Stimulated activated effector memory CD8-positive, alpha-beta T cell treated with anti-CD3 and anti-CD28 coated beads, Interleukin-12 subunit alpha, Interleukin-12 subunit beta, amount 100 ng/mL, for 72 hours (primary cell): ENCODE measurements around the gene PROK1.

Source experiments
- ATAC-seq: fragments of 150-1000 bp; cut with Tn5 transposase; 2 replicates; pipeline ENCODE4 v1.10.0; 2021
- DNase-seq, 2 donors: peaks; one replicate each; pipeline ENCODE4 v3.0.0; 2021 to 2022; ENCODE audit warnings: low spot score in 2 of 2
- H3K27ac Mint-ChIP-seq: one replicate; pipeline ENCODE4 v1.8.0; 2022; ENCODE audit warnings: mild to moderate bottlenecking, mixed read lengths
- H3K36me3 Mint-ChIP-seq: one replicate; pipeline ENCODE4 v1.8.0; 2022; ENCODE audit warnings: mild to moderate bottlenecking, mixed read lengths
- H3K4me1 Mint-ChIP-seq: one replicate; pipeline ENCODE4 v1.8.0; 2022; ENCODE audit warnings: mixed read lengths
- H3K4me3 Mint-ChIP-seq: one replicate; pipeline ENCODE4 v1.8.0; 2022; ENCODE audit warnings: mild to moderate bottlenecking, mixed read lengths
- H3K9me3 Mint-ChIP-seq: one replicate; pipeline ENCODE4 v1.8.0; 2022; ENCODE audit warnings: mixed read lengths

The PROK1 gene

DNA sequence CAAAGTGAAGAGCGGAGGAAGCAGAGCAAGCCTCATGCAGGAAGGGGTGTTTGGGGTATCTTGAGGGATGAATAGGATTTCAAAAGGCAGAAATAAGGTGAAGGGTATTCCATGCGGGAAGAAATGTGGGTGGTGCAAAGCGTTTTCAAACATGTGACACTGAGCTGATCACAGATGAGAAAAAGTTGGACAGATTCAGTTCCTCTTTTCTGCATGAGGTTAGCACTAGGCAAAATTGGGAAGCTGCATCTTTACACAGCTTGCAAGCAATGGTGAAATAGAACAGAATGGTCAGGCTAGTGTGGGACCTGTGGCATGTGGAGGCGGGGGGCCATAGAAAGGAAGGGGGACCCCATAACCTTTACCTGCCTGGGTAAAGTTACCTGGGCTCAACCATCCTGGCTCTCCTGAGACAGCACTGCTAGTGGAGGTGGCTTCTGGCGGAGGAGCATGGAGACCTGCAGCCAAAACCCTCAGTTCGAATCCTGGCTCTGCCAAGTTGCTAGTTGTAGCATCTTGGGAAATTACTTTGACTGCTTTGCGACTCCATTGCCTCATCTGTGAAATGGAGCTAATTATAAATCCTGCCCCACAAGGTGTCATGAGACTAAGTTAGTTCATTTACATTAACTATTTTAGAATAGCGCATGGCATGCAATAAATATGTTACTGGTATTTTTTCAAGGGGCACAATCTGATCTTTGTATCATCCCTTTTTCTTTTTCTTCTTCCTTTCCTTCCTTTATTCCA, 51.6 kb downstream of the PROK1 start:
- no peak overlapping the region for H3K4me3 Mint-ChIP-seq
- ATAC-seq = no peak

DNA sequence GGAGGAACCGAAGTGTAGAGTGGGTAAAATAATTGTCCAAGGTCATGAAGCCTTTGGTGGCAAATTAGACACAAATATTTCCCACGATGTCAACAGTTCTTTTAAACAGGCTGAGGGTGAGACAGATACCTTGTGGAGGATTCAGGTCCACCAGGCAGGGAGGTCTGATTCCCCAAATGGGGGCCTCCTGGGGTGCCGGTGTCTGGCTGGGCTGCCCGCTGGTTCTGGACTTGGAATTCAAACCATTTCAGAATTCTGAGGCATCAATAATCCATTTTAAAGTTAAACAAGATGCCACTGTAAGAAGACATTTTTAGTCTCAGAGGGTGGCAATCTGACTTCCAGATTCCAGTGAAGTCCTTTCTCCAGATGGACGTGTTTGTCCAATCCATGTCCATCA, 52.5 kb downstream of the PROK1 start:
- Mint-ChIP-seq H3K36me3 (no peaks in the 10 kb centered on the region), H3K4me3 (no peak overlapping the region), H3K4me1 (no peaks in the 10 kb centered on the region), H3K27ac (no peak overlapping the region), H3K9me3 (no peaks in the 10 kb centered on the region)
- DNase-seq = no peak
- ATAC-seq = no peak

More for the DNA sequence above, 51.6 kb downstream of the PROK1 start:
- no peaks in the 10 kb centered on the region for H3K9me3 Mint-ChIP-seq
- no peak overlapping the region for H3K27ac Mint-ChIP-seq
- no peak for DNase-seq
- H3K4me1 Mint-ChIP-seq = no peaks in the 10 kb centered on the region
- H3K36me3 Mint-ChIP-seq = no peaks in the 10 kb centered on the region

DNA sequence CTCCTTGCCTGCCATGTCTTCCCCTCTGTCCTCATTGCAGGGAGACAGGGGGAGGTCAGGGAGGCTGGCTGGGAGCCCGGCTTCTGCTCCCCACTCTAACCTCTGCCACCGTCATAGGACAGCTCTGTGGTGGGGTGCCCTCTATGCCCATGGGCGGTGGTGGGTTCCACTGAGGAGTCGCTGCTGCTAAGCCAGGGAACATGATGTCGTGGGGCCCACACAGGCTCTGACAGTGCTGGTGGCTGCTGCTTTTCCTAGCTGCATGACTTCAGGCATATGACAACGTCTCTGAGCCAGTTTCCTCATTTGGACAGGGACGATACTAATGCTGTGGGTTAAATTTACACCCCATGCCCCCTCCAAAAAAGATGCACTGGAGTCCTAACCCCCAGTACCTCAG, 53.3 kb downstream of the PROK1 start:
- ATAC-seq = no peak
- DNase-seq = no peak
- no peaks in the 10 kb centered on the region for H3K36me3 Mint-ChIP-seq
- no peaks in the 10 kb centered on the region for H3K9me3 Mint-ChIP-seq
- no peak overlapping the region for H3K4me3 Mint-ChIP-seq
- H3K4me1 Mint-ChIP-seq = no peaks in the 10 kb centered on the region
- H3K27ac Mint-ChIP-seq = no peak overlapping the region

DNA sequence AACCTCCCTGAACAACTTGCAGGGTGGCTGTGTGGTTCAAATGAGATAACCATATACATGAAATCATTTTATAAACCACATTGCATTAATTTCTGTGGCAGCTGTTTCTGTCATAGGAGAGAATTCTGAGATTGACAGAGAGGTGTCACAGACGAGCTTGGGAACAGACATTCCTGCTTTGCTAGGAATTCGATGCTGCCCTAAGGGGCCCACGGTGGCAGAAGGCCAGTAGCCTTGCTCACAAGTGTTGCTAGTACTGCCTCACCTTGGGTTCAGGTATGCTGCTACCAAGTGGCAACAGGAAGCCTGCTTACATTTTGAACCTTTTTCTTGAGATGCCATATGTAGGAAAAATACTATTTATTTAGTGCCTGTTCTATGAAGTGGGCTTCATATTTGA, 54.6 kb downstream of the PROK1 start:
- no peak for ATAC-seq
- Mint-ChIP-seq H3K4me3 (no peak overlapping the region), H3K36me3 (no peaks in the 10 kb centered on the region), H3K27ac (no peak overlapping the region), H3K9me3 (no peaks in the 10 kb centered on the region), H3K4me1 (no peaks in the 10 kb centered on the region)
- DNase-seq = no peak

DNA sequence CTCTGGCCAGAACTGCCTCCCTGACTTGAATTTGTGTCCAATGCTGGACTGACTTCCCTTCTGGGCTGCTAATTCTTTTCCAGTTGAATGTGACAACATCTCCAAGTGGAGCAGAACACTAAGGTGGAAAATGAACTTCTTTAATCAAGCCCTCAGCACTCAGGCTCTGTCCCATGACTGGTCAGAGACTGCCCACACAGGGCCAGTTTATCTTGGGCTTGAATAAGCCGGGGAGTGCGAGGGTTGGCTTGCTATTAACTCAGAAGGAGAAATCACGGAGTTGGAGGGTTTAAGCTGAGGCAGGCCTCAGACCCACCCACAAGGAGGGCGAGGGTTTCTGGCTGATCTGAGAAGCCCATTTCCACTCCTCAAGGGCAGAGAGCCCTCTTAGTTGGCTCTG, 55.6 kb downstream of the PROK1 start:
- DNase-seq = no peak
- H3K4me1 Mint-ChIP-seq = no peaks in the 10 kb centered on the region
- H3K27ac Mint-ChIP-seq = no peak overlapping the region
- no peak for ATAC-seq
- no peak overlapping the region for H3K4me3 Mint-ChIP-seq
- no peaks in the 10 kb centered on the region for H3K9me3 Mint-ChIP-seq
- H3K36me3 Mint-ChIP-seq = no peaks in the 10 kb centered on the region
